Measurements from ENCODE around the gene HNRNPDL. TPM values are rescaled to one million over a fixed set of nuclear protein-coding genes. Genes with fewer than 3 reads are reported as not detected.

Gene HNRNPDL
- total RNA-seq, 1 experiment from 2014 or later, result 472 TPM

DNA sequence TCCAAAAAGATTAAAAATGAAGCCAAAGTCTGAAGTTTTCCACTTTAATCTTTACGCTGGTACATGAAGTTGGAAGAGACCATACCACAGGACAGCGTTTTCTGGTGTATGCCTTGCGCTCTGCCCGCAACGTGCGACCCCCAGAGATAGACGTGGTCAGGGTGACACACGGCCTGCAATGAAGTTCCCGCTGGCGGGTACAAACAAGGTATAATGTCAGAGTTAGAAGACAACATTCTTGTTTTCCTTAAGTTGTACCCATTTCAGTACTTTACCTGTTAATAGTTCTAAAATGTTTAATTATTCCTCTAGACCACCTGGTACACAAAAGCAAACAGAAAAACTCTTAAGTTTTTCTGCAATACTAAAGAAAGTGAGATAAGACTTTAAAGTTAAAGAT, 4.8 kb downstream of the HNRNPDL start:
- no peak overlapping the region for H2BK15ac ChIP-seq (ENCODE audit: low read depth, low read length)
- no peak overlapping the region for H2AK5ac ChIP-seq (ENCODE audit: insufficient read length, low read length)
- H3K4ac ChIP-seq (ENCODE audit: low read depth, low read length), result no peak overlapping the region
- H4K91ac ChIP-seq (ENCODE audit: insufficient read length, low read depth, low read length), result no peak overlapping the region
- WGBS (ENCODE audit: extremely low coverage, insufficient read length, low lambda C conversion rate), result no CpG with 5 or more reads among the region's 10 CpGs
- no peak overlapping the region for H3K14ac ChIP-seq (ENCODE audit: insufficient read depth, low read length)
- no peak overlapping the region for H3K56ac ChIP-seq (ENCODE audit: insufficient read length, low read depth, low read length)
- H3K79me1 ChIP-seq (ENCODE audit: insufficient read depth, low read depth, low read length, poor library complexity, severe bottlenecking), result no peaks in the 10 kb centered on the region
- no peaks in the 10 kb centered on the region for H4K20me1 ChIP-seq (ENCODE audit: control insufficient read depth, insufficient read depth, insufficient read length)
- H3K23me2 ChIP-seq (ENCODE audit: insufficient read length, low read depth, low read length, poor library complexity, severe bottlenecking), result peaks cover 6% of the 10 kb centered on the region
- H3K18ac ChIP-seq (ENCODE audit: insufficient read length, low read depth, low read length), result no peak overlapping the region
- no peak overlapping the region for H2BK20ac ChIP-seq (ENCODE audit: low read depth, low read length, poor library complexity, severe bottlenecking)
- no peak overlapping the region for H2BK5ac ChIP-seq (ENCODE audit: insufficient read length, low read length)
- no peak overlapping the region for H3T11ph ChIP-seq (ENCODE audit: low read length)
- no peak overlapping the region for H3K9ac ChIP-seq (ENCODE audit: extremely low read depth, insufficient read length, low read length)
- TF ChIP-seq CTCF (conservative IDR thresholded peaks at IDR 0.05), result no peak
- no peak overlapping the region for H3K27ac ChIP-seq (ENCODE audit: insufficient read length, low read depth, low read length)
- peak overlapping the region in 1 of 2 experiments; percentile 35; a peak in 3 of 5 replicates for H3K4me3 Mint-ChIP-seq
- no peak overlapping the region for H2BK12ac ChIP-seq (ENCODE audit: insufficient read length, low read depth, low read length)
- no peak overlapping the region for H3K4me2 ChIP-seq (ENCODE audit: insufficient read depth, insufficient read length, low read length)
- 0 out of 7 replicates have a peak overlapping the region, but pooled peaks of 1 of the 3 experiments have one; percentile 66 for H3K27ac Mint-ChIP-seq
- H4K8ac ChIP-seq (replicated peaks; ENCODE audit: insufficient read length, low read depth, low read length), result no peak overlapping the region
- peaks cover 22% of the 10 kb centered on the region for H3K79me2 ChIP-seq (ENCODE audit: insufficient read depth, low read length)
- no peaks in the 10 kb centered on the region for H3K9me3 ChIP-seq (ENCODE audit: control insufficient read depth, low read depth, low read length)
- peaks cover 4% of the 10 kb centered on the region for H3K27me3 Mint-ChIP-seq (ENCODE audit: low read depth)
- H2BK120ac ChIP-seq (ENCODE audit: low read depth, low read length, poor library complexity, severe bottlenecking), result no peak overlapping the region
- no peak overlapping the region for H2AFZ ChIP-seq (ENCODE audit: low read length)
- H3K27me3 ChIP-seq (ENCODE audit: insufficient read depth, low read length), result no peaks in the 10 kb centered on the region
- no peak overlapping the region for H3K23ac ChIP-seq (ENCODE audit: insufficient read length, low read depth, low read length)
- H4K5ac ChIP-seq (ENCODE audit: insufficient read length, low read depth, low read length), result no peak overlapping the region
- H3K4me1 ChIP-seq (ENCODE audit: insufficient read depth, low read length), result no peaks in the 10 kb centered on the region
- peaks cover 55 to 66% (median 57%) of the 10 kb centered on the region in 3 experiments for H3K36me3 Mint-ChIP-seq (ENCODE audit: insufficient read depth in 1 of 3, low read depth in 3 of 3)
- no peak for DNase-seq
- peaks cover 18 to 20% of the 10 kb centered on the region in 2 experiments for H3K4me1 Mint-ChIP-seq
- peaks cover 0 to 4% of the 10 kb centered on the region in 2 experiments; a peak in 2 of 5 replicates for H3K9me3 Mint-ChIP-seq
